Glomerular endothelial cell (primary cell): ENCODE data around the gene MRPS12. TPM values are rescaled to one million over a fixed set of nuclear protein-coding genes. Genes with fewer than 3 reads are reported as not detected.

ENCODE experiments used
- DNase-seq: peaks from one replicate; pipeline ENCODE4 v3.0.0-alpha.2; 2011; ENCODE audit warnings: low read depth, low spot score; ENCODE audit errors: extremely low read depth
- total RNA-seq: library from RNA; depleted of rRNA; stranded (reverse); fragments of >200 nt; gene quantifications from 2 replicates; pipeline ENCODE4 v1.2.3, GENCODE V29; 2015

The MRPS12 gene
- total RNA-seq, 1 donor from 2014 or later = 36.3 TPM

- no peak for DNase-seq
Observed at GRCh38 chr19:38970664-38971532, 40.2 kb downstream of the MRPS12 start.

DNA sequence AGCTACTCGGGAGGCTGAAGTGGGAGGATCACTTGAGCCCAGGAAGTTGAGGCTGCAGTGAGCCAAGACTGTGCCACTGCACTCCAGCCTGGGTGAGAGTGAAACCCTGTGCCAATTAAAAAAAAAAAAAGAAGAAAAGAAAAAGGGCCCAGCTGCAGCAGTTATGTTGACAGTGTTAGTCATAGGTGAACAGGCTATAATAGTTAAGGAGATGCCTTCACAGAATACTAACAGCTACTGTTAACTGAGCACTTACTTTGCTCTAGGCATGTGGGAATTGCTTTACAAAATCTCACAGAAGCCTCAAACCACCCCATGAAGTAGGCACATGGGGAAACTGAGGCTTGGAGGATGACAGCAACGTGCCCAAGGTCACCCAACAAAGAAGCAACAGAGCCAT, 40.9 kb downstream of the MRPS12 start:
- DNase-seq = no peak

DNA sequence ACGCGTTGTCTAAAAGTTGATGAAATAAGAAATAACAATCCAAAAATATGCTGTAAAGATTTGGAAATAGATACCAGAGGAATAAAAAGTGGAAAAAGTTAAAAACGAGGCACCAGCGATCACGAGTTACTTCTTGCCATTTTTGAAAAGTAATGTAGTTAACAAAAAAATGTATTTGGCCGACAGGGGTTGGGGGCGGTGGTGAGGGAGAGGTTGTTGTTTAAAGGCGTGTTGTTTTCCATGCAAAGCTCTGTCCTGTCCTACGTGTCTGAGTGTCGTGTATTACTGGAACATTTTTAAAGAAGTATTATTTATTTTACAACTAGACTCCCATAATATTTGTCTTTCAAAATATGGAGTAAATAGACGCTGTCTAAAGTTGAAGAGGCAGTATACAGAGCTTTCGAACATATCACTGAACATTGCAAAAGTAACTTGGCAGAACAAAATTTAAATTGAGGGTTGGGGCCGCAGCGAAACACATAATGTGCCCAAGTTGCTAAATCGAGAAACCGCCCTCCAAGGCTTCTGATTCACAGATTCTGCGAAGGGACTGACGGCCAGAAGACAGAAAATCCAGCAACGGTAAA, 44.0 kb downstream of the MRPS12 start:
- no peak for DNase-seq

DNA sequence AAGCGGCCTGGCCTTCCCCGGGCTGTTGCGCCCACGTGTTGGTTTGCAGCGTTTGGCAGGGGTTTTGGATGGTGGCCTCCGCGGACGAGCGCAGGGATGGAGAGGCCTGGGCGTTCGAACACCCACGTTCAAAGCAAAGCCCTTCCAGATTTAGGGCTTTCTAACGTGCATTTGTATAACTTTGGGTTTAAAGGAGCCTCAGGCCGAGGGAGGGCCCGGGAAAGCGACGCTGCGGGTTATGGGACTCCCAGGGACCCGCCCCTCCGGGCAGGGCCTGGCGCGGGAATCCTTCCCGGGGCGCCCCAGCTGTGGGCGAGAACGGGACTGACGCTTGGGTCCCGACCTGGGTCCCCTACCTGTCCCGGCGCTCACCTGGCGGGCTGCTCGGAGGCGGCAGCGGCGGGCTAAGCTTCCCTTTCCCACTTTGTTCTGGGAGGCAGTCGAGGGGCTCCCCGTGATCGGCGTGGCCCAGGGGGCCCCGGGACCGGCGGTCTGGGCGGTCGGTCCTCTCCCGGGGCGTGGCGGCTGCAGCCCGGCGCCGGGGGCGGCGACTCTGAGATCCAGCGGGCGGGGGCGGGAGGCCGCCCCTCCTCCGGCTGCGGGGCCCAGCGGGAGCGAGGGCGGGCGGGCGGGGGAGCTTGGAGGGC, 44.6 kb downstream of the MRPS12 start, which contains the start of gene FBXO17:
Gene FBXO17, minus strand, starts transcription at position 529 of the 647 bp plus-strand sequence. CDS start 25,423 bp downstream, outside the sequence.
- DNase-seq = no peak

GRCh38 chr19:38975861-38976271, 45.1 kb downstream of the MRPS12 start:
- no peak for DNase-seq

DNA sequence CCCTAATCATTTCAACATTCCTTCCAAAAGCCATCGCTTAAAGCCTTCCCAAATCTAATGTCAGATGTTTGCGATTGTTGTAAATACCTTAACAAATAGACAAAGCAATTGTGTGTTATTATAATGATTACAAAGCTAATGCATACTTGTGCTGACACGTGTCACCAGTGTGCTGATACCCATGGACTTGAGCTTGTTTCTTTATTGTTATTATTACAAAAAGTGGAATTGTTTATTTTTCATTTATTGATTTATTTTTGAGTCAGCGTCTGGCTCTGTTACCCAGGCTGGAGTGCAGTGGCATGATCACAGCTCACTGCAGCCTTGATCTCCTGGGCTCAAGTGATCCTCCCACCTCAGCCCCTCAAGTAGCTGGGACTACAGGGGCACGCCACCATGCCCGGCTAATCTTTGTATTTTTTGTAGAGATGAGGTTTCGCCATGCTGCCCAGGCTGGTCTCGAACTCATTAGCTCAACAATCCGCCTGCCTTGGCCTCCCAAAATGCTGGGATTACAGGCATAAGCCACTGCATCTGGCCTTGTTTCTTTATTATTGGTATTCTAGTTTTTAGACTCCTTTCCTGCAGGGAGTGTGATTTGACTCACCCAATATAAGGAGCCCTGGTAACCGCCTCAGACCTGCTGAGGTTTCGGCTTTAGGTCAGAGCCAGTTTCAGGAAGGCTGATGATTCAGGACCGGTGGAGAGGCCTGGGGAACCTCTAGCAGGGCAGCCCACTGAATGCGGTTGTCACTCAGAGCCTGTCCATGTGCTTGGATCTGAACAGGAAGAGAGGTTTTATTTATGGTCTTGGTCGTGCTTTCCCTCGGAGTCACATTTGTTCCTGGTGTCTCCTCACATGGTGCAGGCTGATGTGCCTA, 46.9 kb downstream of the MRPS12 start:
- no peak for DNase-seq

DNA sequence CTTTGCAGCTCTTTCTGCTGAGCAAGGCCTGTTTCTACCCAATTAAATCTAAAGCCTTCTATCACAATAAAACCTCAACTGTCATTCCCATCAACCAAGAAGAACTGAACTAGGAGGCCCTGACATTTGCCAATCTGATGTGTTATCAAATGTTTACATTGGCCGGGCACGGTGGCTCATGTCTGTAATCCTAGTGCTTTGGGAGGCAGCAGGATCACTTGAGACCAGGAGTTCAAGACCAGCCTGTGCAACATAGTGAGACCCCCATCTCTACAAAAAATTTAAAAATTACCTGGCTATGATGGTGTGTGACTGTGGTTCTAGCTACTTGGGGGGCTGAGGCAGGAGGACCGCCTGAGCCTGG, 47.6 kb downstream of the MRPS12 start:
- no peak for DNase-seq

GRCh38 chr19:38979812-38980211, 49.1 kb downstream of the MRPS12 start:
- no peak for DNase-seq

DNA sequence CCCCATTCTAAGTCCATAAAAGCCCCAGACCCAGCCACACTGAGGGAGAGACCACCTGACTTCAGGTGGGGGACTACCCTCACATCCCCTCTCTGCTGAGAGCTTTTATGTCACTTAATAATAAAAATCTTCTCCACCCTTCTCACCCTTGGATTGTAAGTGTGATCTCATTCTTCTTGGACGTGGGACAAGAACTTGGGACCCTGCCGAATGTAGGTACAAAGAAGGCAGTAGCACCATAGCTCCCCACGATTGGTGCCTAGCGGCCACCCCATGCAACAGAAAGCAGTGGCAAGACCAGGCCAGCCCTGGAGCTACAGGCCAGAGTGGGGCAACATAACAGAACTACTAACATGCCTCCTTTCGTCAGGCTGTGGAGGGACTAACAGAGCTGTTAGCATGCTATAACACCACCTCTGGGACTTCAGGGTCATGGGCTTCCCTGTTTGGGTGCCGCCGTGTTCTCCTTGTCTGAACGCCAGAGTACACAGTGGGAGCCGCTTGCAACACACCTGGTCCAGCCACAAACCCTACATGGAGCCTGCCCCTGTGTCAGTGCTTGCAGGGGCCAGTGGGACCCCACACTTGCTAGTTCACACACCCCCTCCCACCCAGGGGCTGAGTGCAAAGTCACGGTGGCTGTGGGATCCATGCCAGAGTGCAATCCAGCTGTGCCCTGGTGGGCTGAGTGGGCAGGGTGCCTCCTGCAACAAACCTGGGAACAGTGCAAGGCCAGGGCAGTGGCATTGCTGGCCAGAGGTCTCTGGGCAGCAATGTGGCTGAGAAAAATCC, 50.0 kb downstream of the MRPS12 start:
- DNase-seq = no peak

Other genes starting within 250 kb of the MRPS12 start
- 0.34 and 0.93 TPM in 2 replicates for gene CAPN12, start 186.5 kb upstream of the MRPS12 start, total RNA-seq
- gene LGALS7, start 157.4 kb upstream of the MRPS12 start, total RNA-seq = not detected in 2 replicates
- not detected in 2 replicates for gene LGALS7B, start 141.7 kb upstream of the MRPS12 start, total RNA-seq
- gene LGALS4, start 118.0 kb upstream of the MRPS12 start, total RNA-seq = 0.47 TPM in 1 of 2 replicates, not detected in the other
- gene ECH1, start 99.2 kb upstream of the MRPS12 start, total RNA-seq = 48.6 and 52.1 TPM in 2 replicates
- gene HNRNPL, start 81.0 kb upstream of the MRPS12 start, total RNA-seq = 218 and 237 TPM in 2 replicates
- 3.3 and 5.8 TPM in 2 replicates for gene RINL, start 52.7 kb upstream of the MRPS12 start, total RNA-seq
- gene SIRT2, start 31.3 kb upstream of the MRPS12 start, total RNA-seq = 96.2 and 101 TPM in 2 replicates
- 19.5 and 36.9 TPM in 2 replicates for gene NFKBIB, start 31.0 kb upstream of the MRPS12 start, total RNA-seq
- gene CCER2, start 18.8 kb upstream of the MRPS12 start, total RNA-seq = not detected in 2 replicates
- 21.8 and 26.6 TPM in 2 replicates for gene SARS2, start 181 bp upstream of the MRPS12 start, total RNA-seq
- 12.2 and 23.1 TPM in 2 replicates for gene FBXO17, start 44.8 kb downstream of the MRPS12 start, total RNA-seq
- gene FBXO27, start 101.6 kb downstream of the MRPS12 start, total RNA-seq = 6.0 and 15.0 TPM in 2 replicates
- gene ACP7, start 153.4 kb downstream of the MRPS12 start, total RNA-seq = not detected in 2 replicates
- 26.4 and 36.6 TPM in 2 replicates for gene PAK4, start 194.8 kb downstream of the MRPS12 start, total RNA-seq